CD4-positive, alpha-beta T cell treated with Interleukin-17A for 1 hour (primary cell): ENCODE measurements around the gene ZBTB5.
"Not testable (repeated sequence)": the region's sequence is repeated elsewhere in the genome, so short reads cannot be mapped to it uniquely, and the experiment has no call there.

Experiments
- DNase-seq: peaks from one replicate; pipeline ENCODE4 v3.0.0-alpha.2; 2020

The ZBTB5 gene

DNA sequence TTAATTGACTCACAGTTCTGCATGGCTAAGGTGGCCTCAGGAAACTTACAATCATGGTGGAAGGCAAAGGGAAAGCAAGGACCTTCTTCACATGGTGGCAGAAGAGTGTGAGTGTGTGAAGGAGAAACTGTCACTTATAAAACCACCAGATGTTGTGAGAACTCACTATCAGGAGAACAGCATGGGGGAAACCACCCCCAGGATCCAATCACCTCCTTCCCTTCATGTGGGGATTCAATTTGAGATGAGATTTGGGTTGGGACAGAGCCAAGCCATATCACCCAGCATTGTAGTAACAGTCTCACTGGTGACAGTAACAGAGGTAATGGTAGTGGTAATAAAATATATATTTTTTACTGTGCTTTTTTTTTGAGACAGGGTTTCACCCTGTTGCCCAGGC lies 18.1 kb downstream of the ZBTB5 start:
- DNase-seq: no peak

DNA sequence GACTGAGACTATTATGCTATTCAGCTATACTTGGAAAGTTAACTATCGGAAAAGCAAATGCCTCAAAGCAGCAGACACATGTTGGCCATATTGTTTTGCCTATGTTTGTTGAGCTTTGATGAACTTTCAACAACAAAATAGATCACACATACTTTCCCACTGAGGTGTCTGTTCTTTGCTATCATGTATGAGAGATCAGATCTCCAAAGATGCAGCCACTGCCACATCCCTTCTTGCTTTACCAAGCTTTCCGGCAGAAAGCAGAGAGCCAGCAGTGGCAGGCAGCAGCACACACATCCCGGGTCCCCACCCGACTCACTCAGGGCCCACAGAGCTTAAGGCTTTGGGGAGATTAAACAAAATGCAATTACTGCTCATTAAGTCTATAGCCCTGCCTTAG lies 18.8 kb downstream of the ZBTB5 start:
- DNase-seq: no peak

DNA sequence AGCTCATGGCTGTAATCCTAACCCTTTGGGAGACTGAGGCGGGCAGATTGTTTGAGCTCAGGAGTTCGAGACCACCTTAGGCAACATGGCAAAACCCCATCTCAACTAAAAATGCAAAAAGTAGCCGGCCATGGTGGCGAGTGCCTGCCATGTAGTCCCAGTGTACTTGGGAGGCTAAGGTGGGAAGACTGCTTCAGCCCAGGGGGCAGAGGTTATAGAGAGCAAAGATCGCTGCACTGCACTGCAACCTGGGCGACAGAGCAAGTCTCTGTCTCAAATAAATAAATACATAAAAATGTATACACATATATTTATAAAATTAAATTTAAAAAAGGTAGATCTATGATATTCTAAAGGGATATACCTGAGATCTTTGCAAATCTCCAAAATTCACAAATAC lies 19.4 kb downstream of the ZBTB5 start:
- DNase-seq: no peak

DNA sequence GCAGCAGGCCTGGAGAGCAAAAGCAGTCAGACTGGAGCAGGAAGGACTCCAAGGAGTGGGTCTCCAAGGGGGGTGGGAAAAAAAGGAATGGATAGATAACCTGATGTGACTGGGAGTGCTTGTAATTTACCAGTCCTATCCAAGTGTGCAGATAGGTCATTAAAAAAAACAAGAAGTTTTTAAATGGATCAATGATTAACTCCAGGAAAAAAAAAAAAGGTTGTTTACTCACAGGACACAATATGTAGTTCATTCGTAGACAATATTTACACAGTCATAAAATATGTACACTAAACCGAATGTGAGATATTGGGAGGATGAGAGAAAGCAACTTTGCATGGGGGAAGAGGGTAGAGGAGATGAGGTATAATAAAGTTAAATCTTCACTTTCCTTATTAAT lies 20.4 kb downstream of the ZBTB5 start:
- no peak for DNase-seq

DNA sequence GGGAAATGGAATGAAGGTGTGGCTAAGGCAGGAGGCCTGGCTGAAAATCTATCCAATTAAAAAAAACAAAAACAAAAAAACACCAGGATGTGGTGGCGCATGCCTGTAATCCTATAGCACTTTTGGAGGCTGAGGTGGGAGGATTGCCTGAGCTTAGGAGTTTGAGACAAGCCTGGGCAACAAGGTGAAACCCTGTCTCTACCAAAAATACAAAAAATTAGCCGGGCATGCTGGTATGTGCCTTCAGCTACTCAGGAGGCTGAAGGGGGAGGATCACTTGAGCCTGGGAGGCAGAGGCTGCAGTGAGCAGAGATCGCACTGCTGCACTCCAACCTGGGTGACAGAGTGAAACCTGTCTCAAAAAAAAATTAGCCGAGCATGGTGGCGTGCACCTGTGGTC lies 21.7 kb downstream of the ZBTB5 start:
- DNase-seq: no peak

DNA sequence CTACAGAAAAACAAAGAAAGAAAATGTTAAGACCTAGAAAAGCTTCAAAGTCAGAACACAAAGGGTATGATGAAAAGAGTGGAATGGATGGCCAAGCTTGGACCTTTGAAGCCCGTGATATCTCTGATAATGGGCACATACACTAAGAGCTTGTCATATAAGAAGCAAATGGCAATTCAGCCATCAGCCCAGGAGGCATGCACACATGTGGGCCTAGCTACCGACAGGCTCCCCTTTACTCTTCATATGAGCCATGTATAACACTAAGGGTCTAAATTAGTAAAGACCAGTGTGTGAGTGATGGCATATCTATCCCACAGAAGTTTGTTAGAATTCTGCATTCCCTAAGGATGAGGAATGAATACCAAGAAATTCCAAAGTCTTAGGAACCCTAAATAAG lies 22.7 kb downstream of the ZBTB5 start:
- DNase-seq: no peak

DNA sequence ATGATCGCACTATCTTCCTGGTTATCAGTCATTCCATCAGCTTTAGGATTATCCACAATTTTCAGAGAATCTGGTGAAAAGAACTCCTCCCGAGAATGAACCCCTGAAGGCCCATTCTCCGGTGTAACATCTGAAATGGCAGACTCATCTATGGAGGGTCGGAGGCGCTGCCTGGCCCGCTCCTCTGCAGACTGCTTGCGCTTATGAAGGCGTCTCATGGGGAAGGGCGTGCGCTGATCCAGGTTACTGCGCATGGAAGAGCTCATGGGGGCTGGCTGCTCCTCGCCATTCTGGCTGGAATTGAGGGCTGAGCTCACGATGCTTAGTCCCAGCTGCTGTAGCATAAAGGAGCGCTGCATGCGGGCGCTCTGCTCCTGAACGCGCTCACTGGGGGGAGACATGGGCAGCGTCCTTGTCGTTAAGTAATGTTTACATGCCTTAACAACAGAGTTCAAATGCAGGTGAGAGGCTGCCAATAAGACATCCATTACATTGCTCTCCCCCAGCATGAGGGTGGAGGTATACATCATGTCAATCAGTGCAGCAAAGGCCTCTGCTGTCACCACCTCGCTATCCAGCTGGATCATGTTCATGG lies 23.4 kb downstream of the ZBTB5 start:
- no peak for DNase-seq

DNA sequence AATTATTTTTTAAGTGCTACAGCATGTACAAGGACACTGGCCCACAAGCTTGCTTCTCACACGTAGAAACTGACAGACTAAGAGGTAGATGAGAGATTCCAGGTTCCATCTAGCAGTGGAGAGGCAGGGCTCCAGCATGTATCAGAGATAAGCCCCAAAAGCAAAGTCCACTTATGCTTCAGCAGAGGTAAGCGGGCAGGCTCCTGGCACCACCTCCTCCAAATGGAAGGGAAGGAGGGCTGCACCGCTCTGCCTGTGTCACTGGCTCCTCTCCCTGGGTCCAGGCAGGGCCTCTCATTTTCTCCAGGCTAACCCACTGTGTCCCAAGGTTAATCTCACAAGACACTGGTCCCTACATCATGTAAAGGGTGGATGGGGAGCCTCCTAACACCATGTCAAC lies 26.9 kb downstream of the ZBTB5 start:
- DNase-seq: no peak

DNA sequence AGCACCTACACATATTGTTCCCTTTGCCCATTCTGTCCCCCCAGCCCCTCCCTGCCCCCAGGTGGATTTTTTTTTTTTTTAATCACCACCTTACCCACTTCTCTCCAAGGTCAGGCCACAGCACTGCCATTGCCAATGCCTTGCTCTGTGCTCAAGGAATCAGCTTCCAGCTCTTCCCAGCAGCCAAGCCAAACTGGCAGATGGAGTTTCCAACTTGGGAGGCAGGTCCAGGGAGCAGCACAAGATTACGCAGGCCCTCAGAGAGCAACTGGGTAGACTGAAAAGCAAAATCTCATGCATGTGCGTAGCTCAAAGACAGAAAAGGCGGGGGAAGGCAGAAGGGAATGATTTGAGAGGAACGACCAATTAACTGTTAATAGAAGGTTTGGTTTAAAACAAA lies 27.6 kb downstream of the ZBTB5 start:
- DNase-seq: no peak

DNA sequence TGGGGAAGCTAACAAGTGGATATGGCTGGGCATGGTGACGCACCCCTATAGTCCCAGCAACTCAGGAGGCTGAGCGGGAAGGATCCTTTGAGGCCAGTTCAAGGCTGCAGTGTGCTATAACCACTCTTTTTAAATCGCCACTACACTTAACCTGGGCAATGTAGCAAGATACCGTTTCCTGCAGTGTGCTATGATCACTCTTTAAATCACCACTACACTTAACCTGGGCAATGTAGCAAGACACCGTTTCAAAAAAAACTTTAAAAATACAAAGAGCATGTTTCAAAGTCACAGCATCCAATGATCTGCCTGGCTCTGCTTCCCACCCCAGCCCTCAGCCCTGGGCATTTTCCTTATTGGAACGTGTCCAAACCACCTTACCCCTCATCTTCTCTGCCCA lies 28.2 kb downstream of the ZBTB5 start:
- DNase-seq: no peak

DNA sequence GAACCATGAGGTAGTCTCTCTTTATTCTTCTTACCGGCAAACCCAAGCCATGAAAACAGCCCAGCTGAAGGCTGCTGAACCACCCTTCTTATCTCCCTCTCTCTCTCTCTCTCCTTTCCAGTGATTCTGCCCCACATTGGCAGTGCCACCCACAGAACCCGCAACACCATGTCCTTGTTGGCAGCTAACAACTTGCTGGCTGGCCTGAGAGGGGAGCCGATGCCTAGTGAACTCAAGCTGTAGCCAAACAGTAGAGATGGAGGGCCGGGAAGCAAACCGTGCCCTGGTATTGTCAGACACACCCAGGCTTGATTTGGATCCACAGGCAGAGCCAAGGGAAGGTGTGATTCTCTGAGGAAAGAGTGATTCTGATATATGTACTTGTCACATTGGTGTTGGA lies 28.7 kb downstream of the ZBTB5 start:
- DNase-seq: no peak

DNA sequence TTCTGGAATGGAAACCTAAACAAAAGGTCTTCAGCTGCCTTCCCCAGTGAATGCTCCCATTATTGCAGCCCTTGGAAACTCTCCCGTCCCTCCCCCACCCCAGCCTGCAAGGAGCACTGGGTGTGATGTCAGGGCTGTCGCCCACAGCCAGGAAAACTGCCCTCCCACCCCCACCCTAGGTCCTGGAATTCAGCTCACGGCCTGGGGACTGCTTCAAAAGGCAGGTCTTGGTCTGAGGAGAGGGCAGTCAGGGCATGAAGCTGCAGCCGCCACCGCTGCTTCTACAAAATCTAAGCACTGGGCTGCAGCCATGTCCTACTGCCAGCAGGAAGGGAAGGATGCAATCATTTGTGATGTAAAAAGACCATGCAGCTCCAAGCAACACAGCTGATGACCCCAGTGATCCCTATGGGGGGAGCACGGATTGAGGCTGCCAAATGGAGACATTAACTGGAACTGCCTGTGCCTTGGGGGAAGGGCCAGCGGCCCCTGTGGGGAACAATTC lies 31.3 kb downstream of the ZBTB5 start:
- no peak for DNase-seq

DNA sequence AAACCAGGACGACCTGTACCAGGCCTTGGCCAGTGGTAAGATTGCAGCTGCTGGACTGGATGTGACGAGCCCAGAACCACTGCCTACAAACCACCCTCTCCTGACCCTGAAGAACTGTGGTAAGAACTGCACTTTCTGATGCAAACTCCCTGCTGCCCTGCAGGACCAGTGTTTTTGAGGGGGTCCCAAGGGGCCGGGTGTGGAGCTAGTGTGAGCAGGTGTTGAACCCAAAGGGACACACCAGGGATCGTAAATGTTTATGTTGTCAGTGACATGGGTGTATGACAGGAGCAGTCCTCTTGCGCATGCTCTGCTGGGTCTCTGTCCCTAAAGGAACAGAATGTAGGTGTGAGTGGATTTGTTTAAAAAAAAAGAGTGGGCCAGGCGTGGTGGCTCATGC lies 33.2 kb downstream of the ZBTB5 start:
- no peak for DNase-seq

DNA sequence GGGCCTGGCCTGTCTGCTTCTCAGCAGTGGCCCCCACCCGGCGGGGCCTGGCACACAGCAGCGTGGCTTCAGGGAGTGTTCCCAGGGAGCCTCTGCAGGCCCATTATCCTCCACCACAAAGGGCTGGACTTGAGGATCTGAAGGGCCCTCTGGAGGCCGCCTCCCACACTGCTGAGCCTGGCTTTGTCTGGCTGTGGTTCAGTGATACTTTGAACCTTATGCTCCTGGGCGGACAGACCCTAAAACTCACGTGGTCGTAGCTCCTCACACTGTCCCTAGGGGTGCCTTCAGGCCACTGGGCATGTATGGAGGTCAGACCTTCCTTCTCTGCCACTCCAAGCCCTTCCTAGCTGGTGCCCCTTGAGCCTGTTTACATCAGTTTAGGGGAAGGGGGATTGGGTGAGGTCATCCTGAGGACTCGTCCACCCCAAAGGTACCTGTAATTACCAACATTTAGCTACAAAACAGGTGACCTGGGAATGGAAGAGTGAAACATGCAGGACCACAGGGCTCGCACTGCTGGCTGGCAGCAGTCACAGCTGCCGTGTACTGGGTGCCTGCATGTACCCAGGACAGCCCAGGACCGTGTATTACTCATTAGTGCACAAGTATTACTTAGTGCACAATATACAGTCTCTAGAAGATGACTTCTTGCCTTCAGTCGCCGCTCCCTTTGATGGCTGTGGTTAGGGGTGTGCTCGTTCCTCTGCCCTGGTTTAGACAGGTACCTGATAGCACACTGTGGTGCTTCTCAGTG lies 34.2 kb downstream of the ZBTB5 start:
- DNase-seq: no peak

DNA sequence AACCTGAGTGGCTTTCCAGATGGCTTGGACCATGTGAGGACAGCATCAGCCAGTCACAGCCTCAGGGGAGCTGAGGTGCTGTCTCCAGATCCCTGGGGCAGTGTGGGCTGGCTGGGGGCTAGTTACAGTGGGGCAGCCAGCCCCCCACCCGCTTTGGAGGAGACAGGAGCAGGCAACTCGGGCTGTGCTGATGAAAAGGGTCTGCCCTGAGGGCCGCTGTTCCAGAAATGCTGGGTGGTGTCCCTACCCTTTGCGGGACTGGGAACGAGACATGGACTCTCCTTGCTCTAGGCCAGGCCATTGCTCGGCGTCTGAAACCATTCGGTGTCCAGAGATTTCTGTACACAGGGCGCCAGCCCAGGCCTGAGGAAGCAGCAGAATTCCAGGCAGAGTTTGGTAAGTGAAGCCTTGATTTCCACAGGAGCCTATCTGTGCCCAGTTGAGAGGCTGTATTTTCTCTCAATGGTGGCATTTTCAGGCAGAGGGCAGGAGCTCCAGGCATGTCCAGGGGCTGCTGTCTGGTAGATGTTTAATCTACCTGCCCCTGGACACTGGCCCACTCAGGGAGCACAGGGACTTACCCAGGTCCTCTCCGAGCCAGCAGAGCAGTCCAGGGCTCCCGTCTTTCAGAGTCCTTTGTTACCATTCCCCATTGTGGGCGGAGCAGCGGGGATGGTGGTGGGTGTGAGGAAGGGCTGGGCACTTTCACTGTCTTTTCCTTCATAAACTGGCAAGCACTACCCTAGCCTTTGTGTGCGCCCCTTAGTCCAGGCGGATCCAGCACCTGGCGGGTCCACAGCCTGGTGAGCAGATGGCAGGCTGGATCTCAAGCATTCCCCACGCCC lies 35.6 kb downstream of the ZBTB5 start:
- no peak for DNase-seq

DNA sequence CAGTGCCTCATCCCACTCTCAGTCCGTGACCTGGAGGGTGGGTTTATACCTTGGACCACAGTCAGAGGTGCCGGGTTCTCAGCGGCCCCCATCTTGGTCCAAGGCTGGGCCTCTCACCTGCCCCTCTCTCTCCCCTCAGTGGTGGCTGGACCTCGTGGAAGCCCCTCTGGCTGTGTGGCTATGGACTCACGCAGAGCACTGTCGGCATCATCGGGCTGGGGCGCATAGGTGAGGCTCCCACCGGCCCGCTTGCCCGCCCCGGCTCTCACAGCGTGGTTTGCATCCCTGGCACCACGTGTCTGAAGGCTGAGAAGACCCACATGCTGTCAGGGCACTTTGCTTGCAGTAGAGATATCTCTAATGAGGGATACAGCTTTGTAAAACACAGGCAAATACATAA lies 36.9 kb downstream of the ZBTB5 start:
- no peak for DNase-seq

DNA sequence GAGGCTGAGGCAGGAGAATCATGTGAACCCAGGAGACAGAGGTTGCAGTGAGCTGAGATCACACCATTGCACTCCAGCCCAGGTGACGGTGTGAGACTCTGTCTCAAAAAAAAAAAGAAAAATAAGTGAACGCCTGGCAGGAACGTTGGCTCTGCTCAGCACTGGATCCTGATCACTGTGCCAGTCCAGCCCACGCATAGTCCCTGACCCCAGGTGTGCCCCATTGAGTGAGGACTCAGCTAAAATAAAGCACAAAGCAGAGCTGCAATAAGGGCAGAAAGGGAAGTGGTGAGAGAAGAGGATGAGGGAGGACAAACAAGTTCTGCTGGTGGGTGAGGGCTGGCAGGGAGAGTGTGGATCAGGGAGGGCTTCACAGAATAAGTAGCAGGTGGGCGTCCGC lies 38.4 kb downstream of the ZBTB5 start:
- no peak for DNase-seq

DNA sequence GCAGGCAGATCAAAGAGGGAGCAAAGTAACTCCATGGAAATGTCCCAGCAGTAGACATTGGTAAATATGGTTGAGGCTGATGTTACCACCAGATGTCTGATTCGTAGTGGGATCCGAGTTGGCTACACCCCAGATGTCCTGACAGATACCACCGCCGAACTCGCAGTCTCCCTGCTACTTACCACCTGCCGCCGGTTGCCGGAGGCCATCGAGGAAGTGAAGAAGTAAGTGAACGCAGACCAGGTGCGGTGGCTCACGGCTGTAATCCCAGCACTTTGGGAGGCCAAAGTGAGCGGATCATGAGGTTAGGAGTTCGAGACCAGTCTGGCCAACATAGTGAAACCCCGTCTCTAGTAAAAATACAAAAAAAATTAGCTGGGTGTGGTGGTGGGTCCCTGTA lies 38.8 kb downstream of the ZBTB5 start:
- not testable (repeated sequence) for DNase-seq

DNA sequence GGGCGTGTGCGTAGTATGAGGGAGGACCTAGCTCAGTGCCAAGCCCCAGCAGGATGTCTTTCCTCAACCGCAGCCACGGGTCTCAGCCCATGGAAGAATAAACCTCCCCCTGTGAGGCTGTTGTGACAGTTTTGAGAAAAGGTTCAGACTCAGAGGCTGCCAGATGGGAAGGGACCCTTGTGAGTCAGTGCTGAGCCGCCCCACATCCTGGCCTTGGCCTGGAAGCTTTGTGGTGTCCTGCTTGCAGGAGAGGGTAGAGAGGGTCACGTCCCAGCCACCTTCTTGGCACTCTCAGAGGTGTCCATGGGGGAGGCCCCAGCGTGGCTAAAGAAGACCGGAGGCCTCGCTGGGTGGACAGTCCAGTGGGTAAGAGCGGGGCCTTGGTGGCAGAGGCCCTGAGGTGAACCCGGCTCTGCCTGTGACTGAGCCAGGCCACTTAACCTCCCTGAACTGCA lies 39.9 kb downstream of the ZBTB5 start:
- DNase-seq: no peak

DNA sequence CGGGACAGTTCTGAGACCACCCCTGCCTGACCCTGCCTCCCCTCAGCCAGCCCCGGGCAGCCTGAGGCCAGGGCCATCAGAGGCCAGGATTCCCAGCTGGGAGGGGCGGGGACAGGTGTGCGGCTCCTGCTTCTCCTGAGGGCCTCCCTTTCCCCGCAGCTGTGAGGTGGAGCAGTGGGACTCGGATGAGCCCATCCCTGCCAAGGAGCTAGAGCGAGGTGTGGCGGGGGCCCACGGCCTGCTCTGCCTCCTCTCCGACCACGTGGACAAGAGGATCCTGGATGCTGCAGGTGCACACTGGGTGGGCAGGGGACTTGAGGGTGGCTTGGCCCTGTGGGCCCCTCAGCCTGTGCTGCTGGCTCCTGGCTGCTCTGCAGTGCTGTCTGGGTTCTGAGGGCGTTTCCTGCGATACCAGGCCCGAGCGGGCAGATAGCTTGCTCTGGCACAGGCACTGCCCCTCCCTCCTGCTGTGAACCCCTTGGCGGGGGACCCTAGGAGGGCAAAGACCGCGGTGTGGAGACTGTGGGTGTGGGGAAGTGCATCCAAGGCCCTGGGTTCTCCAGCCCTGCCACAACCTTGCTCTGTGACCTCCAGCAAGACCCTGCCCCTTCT lies 40.5 kb downstream of the ZBTB5 start:
- no peak for DNase-seq

DNA sequence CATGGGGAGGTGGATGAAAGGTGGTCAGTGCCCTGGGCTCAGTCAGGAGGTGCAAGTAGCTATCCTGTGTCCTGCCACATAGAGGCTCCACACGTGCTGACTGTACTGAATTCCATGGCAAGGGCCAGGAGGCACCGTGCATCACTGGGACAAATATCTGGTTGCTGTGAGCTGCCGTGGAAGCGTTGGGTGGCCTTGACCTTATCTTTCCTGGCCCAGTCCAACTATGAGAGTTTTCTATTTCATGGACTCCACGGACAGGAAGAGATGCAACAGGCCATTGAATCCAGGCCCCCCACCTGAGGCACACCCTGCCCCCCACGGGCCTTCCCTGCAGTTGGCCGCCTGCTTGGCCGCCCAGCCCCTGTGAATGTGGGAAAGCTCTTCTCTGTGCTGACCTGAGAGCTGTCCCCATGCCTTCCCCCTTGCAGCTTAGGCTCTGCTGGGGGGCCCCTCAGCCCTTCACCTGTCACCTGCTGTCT lies 41.0 kb downstream of the ZBTB5 start:
- DNase-seq: no peak

DNA sequence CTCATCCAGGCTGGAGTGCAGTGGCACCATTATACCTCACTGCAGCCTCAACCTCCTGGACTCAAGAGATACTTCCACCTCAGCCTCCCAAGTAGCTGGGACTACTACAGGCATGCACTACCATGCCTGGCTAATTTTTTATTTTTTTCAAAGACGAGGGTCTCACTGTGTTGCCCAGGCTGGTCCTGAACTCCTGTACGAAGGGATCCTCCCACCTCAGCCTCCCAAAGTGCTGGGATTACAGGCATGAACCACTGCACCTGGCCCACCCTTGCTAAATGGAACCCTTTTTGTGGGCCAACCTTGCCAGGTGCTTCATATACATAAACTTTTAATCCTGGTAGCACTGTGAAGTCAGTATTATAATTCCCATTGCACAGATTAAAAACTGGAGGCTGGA lies 41.7 kb downstream of the ZBTB5 start:
- DNase-seq: no peak
